Measurements from ENCODE around the gene MYO18B.

GRCh38 chr22:26033586-26033985 lies 291.6 kb downstream of the MYO18B start:
- no peak for TF ChIP-seq POLR2A (IDR thresholded peaks at IDR 0.05; ENCODE audit: low read depth, low read length)
- no peak for TF ChIP-seq POLR2AphosphoS5 (IDR thresholded peaks at IDR 0.05; ENCODE audit: low read depth, low read length)
- no peak for TF ChIP-seq POU2F2 (IDR thresholded peaks at IDR 0.05; ENCODE audit: low read depth, low read length)
- no peak for TF ChIP-seq SPI1 (IDR thresholded peaks at IDR 0.05; ENCODE audit: low read depth, low read length)
- no peak for TF ChIP-seq TAF1 (IDR thresholded peaks at IDR 0.05; ENCODE audit: low read depth, low read length)
